Measurements from ENCODE around the gene SV2A.

The SV2A gene

DNA sequence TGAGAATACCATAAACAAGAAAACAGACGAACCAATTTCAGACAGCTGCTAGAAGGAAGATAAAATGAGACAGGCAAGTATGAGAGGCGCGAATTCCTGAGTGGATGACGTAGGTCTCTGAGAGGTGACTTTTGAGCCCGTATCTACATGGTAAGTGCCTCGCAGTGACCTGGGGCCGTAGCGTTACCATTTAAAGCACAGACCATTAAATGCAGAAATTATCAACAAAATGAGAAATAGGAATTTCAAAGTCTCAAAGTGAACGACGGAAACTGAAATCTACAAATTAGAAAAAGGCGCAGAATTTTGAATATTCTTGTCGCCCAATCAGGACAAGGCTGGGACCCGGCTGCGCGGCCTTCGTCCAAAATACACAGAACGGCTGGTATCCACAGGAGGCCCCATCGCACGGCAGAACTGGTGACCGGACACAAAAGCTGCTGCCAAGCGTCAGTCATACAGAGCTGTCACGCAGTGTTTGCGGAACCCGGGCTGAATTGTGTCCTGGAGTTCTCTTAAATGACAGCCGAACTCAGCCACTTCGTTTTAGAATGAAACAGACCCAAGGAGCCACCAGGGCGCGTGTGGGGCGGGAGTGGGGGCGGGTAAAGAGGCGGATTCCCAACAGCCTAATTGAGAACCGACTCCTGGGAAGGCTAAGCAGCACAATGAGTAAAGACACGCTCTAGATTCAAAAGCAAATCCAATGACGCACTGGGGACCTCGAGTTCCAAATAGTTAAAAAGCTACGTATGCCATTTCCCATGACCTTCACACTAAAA, 32.1 kb downstream of the SV2A start (continued):
- TF ChIP-seq ZNF155 (tag by site-specific recombination; IDR thresholded peaks at IDR 0.05) (no peak), ZNF473 (tag by site-specific recombination; IDR thresholded peaks at IDR 0.05) (no peak), ZNF324 (tag by site-specific recombination; IDR thresholded peaks at IDR 0.05) (no peak; the same call in 1 of the 2 replicates), ZNF433 (tag by site-specific recombination; IDR thresholded peaks at IDR 0.05; ENCODE audit: low read depth) (no peak), KLF7 (tag by site-specific recombination; IDR thresholded peaks at IDR 0.05; ENCODE audit: borderline replicate concordance) (no peak), ZSCAN5A (tag by site-specific recombination; IDR thresholded peaks at IDR 0.05) (no peak), ZNF701 (tag by site-specific recombination; IDR thresholded peaks at IDR 0.05) (no peak), KLF16 (tag by site-specific recombination; IDR thresholded peaks at IDR 0.05) (no peak), SCRT1 (tag by site-specific recombination; IDR thresholded peaks at IDR 0.05; ENCODE audit: borderline replicate concordance) (no peak), ZNF488 (tag by site-specific recombination; IDR thresholded peaks at IDR 0.05) (no peak), ZFP69B (tag by site-specific recombination; IDR thresholded peaks at IDR 0.05) (0 out of 2 replicates have a peak, but pooled peaks have one; percentile 37), ZSCAN23 (tag by site-specific recombination; IDR thresholded peaks at IDR 0.05) (no peak), MEIS1 (CRISPR knock-in tag; IDR thresholded peaks at IDR 0.05; ENCODE audit: borderline replicate concordance) (no peak), ZNF175 (tag by site-specific recombination; IDR thresholded peaks at IDR 0.05) (no peak), ZNF529 (tag by site-specific recombination; IDR thresholded peaks at IDR 0.05; ENCODE audit: insufficient replicate concordance) (no peak), ZBTB48 (tag by site-specific recombination; IDR thresholded peaks at IDR 0.05) (no peak), ZFP41 (tag by site-specific recombination; IDR thresholded peaks at IDR 0.05; ENCODE audit: borderline replicate concordance) (no peak), ZNF423 (tag by site-specific recombination; IDR thresholded peaks at IDR 0.05) (no peak), ZNF560 (tag by site-specific recombination; IDR thresholded peaks at IDR 0.05; ENCODE audit: borderline replicate concordance) (no peak), ZNF521 (tag by site-specific recombination; IDR thresholded peaks at IDR 0.05) (no peak), ZFP3 (tag by site-specific recombination; IDR thresholded peaks at IDR 0.05; ENCODE audit: low read depth) (no peak), HOXA7 (CRISPR knock-in tag; IDR thresholded peaks at IDR 0.05; ENCODE audit: borderline replicate concordance) (no peak), ZNF121 (tag by site-specific recombination; IDR thresholded peaks at IDR 0.05) (no peak), ZBTB1 (tag by site-specific recombination; IDR thresholded peaks at IDR 0.05) (no peak), RBAK (tag by site-specific recombination; IDR thresholded peaks at IDR 0.05) (no peak), ZNF626 (tag by site-specific recombination; IDR thresholded peaks at IDR 0.05) (no peak), ZNF274 (IDR thresholded peaks at IDR 0.05; ENCODE audit: low read length) (no peak), ZNF274 (tag by site-specific recombination; IDR thresholded peaks at IDR 0.05; ENCODE audit: borderline replicate concordance) (no peak), YY1 (tag by site-specific recombination; IDR thresholded peaks at IDR 0.05) (no peak), MYNN (tag by site-specific recombination; IDR thresholded peaks at IDR 0.05; ENCODE audit: borderline replicate concordance) (no peak), ZNF391 (tag by site-specific recombination; IDR thresholded peaks at IDR 0.05; ENCODE audit: borderline replicate concordance, low read depth) (no peak), ZNF501 (tag by site-specific recombination; IDR thresholded peaks at IDR 0.05) (0 out of 2 replicates have a peak, but pooled peaks have one; percentile 46), ZNF341 (tag by site-specific recombination; IDR thresholded peaks at IDR 0.05; ENCODE audit: low read depth) (peak; percentile 81)
- TF ChIP-seq, protein P1, sequence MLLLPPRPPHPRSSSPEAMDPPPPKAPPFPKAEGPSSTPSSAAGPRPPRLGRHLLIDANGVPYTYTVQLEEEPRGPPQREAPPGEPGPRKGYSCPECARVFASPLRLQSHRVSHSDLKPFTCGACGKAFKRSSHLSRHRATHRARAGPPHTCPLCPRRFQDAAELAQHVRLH (tag by site-specific recombination; IDR thresholded peaks at IDR 0.05), result no peak
- TF ChIP-seq, protein P2, sequence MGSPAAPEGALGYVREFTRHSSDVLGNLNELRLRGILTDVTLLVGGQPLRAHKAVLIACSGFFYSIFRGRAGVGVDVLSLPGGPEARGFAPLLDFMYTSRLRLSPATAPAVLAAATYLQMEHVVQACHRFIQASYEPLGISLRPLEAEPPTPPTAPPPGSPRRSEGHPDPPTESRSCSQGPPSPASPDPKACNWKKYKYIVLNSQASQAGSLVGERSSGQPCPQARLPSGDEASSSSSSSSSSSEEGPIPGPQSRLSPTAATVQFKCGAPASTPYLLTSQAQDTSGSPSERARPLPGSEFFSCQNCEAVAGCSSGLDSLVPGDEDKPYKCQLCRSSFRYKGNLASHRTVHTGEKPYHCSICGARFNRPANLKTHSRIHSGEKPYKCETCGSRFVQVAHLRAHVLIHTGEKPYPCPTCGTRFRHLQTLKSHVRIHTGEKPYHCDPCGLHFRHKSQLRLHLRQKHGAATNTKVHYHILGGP (tag by site-specific recombination; IDR thresholded peaks at IDR 0.05), result no peak
- TF ChIP-seq, protein P3, sequence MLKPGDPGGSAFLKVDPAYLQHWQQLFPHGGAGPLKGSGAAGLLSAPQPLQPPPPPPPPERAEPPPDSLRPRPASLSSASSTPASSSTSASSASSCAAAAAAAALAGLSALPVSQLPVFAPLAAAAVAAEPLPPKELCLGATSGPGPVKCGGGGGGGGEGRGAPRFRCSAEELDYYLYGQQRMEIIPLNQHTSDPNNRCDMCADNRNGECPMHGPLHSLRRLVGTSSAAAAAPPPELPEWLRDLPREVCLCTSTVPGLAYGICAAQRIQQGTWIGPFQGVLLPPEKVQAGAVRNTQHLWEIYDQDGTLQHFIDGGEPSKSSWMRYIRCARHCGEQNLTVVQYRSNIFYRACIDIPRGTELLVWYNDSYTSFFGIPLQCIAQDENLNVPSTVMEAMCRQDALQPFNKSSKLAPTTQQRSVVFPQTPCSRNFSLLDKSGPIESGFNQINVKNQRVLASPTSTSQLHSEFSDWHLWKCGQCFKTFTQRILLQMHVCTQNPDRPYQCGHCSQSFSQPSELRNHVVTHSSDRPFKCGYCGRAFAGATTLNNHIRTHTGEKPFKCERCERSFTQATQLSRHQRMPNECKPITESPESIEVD (tag by site-specific recombination; IDR thresholded peaks at IDR 0.05), result peak; percentile 73; the same call in 1 of the 2 replicates
